B cell (primary cell): ENCODE results near the gene MYOD1. TPM values are rescaled to one million over a fixed set of nuclear protein-coding genes. Genes with fewer than 3 reads are reported as not detected.

Experiments
- ATAC-seq: fragments of 200-7000 bp; cut with Tn5 transposase; one replicate; pipeline ENCODE4 v1.10.0; 2021; ENCODE audit warnings: low read depth, mild to moderate bottlenecking, moderate number of reproducible peaks, moderate library complexity
- CTCF ChIA-PET: fragments of 350-600 bp; sonication (Branson Sonifier 250); formaldehyde crosslinking; loops from one replicate; lab custom pipeline; 2021; ENCODE audit warnings: antibody characterized with exemption, inconsistent platforms; lab: Charles Lee
- POLR2A ChIA-PET: fragments of 350-600 bp; sonication (Branson Sonifier 250); formaldehyde crosslinking; loops from one replicate; lab custom pipeline; 2021; ENCODE audit warnings: antibody characterized with exemption; lab: Charles Lee
- DNase-seq: peaks from one replicate; pipeline ENCODE4 v3.0.0; 2013
- H2AFZ ChIP-seq: 2 replicates; pipeline ENCODE4 v1.6.1; 2012; ENCODE audit warnings: mild to moderate bottlenecking, low read depth, low read length; ENCODE audit not compliant: insufficient read depth, poor library complexity, severe bottlenecking
- H3K27ac ChIP-seq, 2 donors: 1 replicate in 1 of 2; 2 replicates in 1 of 2; pipeline ENCODE4 v1.5.1; 2012 to 2013; ENCODE audit warnings: low read length in 2 of 2, mild to moderate bottlenecking in 2 of 2, moderate library complexity in 1 of 2
- H3K27me3 ChIP-seq, 4 experiments: fragments of 200-600 bp in 1 of 4; sonication (generic) in 1 of 4; replicated peaks in 1 of 4; 1 replicate in 2 of 4; 2 replicates in 2 of 4; pipeline versions ENCODE4 v1.6.1 to v1.7.0; 2013 to 2016; ENCODE audit warnings: low read length in 3 of 4, mild to moderate bottlenecking in 2 of 4, mixed read lengths in 1 of 4, moderate library complexity in 1 of 4; ENCODE audit not compliant: insufficient read depth in 4 of 4, control insufficient read depth in 3 of 4; ENCODE audit errors: control extremely low read depth in 1 of 4
- H3K36me3 ChIP-seq, 2 experiments: replicated peaks in 1 of 2; 1 replicate in 1 of 2; 2 replicates in 1 of 2; pipeline versions ENCODE4 v1.6.1 to v1.7.1; 2013; ENCODE audit warnings: low read length in 1 of 2; ENCODE audit not compliant: insufficient read depth in 2 of 2, control insufficient read depth in 1 of 2; ENCODE audit errors: control extremely low read depth in 1 of 2, extremely low read depth in 1 of 2
- H3K4me1 ChIP-seq, 2 donors: fragments of 200-600 bp in 1 of 2; sonication (generic) in 1 of 2; 1 replicate in 1 of 2; 2 replicates in 1 of 2; pipeline versions ENCODE4 v1.5.1 to v1.6.1; 2013 to 2017; ENCODE audit warnings: low read length in 2 of 2; ENCODE audit not compliant: control insufficient read depth in 2 of 2, insufficient read depth in 2 of 2
- H3K4me2 ChIP-seq: replicated peaks from 2 replicates; pipeline ENCODE3; 2012; ENCODE audit warnings: mild to moderate bottlenecking, low read depth, low read length; ENCODE audit not compliant: poor library complexity, severe bottlenecking
- H3K4me3 ChIP-seq, 5 experiments: fragments of 200-600 bp in 1 of 5; sonication (generic) in 1 of 5; 1 replicate in 3 of 5; 2 replicates in 2 of 5; pipeline versions ENCODE4 v1.5.1 to v1.7.0; 2011 to 2016; ENCODE audit warnings: low read length in 4 of 5, mild to moderate bottlenecking in 4 of 5, low read depth in 2 of 5, control low read depth in 1 of 5, moderate library complexity in 1 of 5; ENCODE audit not compliant: insufficient read depth in 1 of 5; ENCODE audit errors: control extremely low read depth in 1 of 5, extremely low read depth in 1 of 5
- H3K79me2 ChIP-seq: fragments of 200-600 bp; sonication (generic); one replicate; pipeline ENCODE4 v1.6.0; 2016; ENCODE audit warnings: low read length; ENCODE audit not compliant: control insufficient read depth, insufficient read depth
- H3K9ac ChIP-seq: fragments of 200-600 bp; sonication (generic); 2 replicates; pipeline ENCODE4 v1.6.1; 2017; ENCODE audit warnings: mild to moderate bottlenecking, low read length, moderate library complexity
- H3K9me3 ChIP-seq, 3 donors: one replicate each; pipeline versions ENCODE4 v1.6.1 to v1.7.1; 2013; ENCODE audit warnings: low read length in 2 of 3; ENCODE audit not compliant: control insufficient read depth in 2 of 3, insufficient read depth in 1 of 3; ENCODE audit errors: control extremely low read depth in 1 of 3
- H4K20me1 ChIP-seq: 2 replicates; pipeline ENCODE4 v1.6.0; 2012; ENCODE audit warnings: mild to moderate bottlenecking, low read length; ENCODE audit not compliant: insufficient read depth, control insufficient read depth, poor library complexity, severe bottlenecking
- H3K27ac Mint-ChIP-seq: one replicate; pipeline ENCODE4 v1.8.0; 2021; ENCODE audit warnings: mixed read lengths
- H3K27me3 Mint-ChIP-seq: one replicate; pipeline ENCODE4 v1.8.0; 2021; ENCODE audit warnings: mixed read lengths
- H3K4me1 Mint-ChIP-seq: one replicate; pipeline ENCODE4 v1.8.0; 2021; ENCODE audit warnings: mixed read lengths
- H3K4me3 Mint-ChIP-seq: one replicate; pipeline ENCODE4 v1.8.0; 2021; ENCODE audit warnings: mixed read lengths
- H3K9me3 Mint-ChIP-seq: one replicate; pipeline ENCODE4 v1.8.0; 2022; ENCODE audit warnings: mixed read lengths; ENCODE audit not compliant: insufficient read depth
- CTCF ChIP-seq: fragments of 200-600 bp; IDR thresholded peaks from one replicate; pipeline ENCODE4 v1.8.0; 2022; ENCODE audit warnings: antibody characterized with exemption, mild to moderate bottlenecking
- EZH2 ChIP-seq: IDR thresholded peaks from 2 replicates; pipeline ENCODE4 v1.6.1; 2012; ENCODE audit warnings: borderline replicate concordance, low read depth, mild to moderate bottlenecking, moderate library complexity, low read length; ENCODE audit not compliant: insufficient read depth, poor library complexity, severe bottlenecking
- WGBS: methylation state at CpG from one replicate; pipeline ENCODE4 v1.1.5; 2013; ENCODE audit warnings: missing lambda C conversion rate; ENCODE audit not compliant: insufficient coverage; 5-methylcytosine and 5-hydroxymethylcytosine counted together
- intact Hi-C: fragments of 100-400 bp; cut with micrococcal nuclease; formaldehyde crosslinking; loops from one replicate; pipeline ENCODE4 v1.10.0; 2022
- polyA plus RNA-seq: library from polyadenylated mRNA; depleted of rRNA; stranded (reverse); fragments of >200 nt; gene quantifications from 2 replicates; pipeline ENCODE4 v1.2.3, GENCODE V29; 2012
- total RNA-seq, 2 donors: library from RNA; stranded (reverse); fragments of 120-200 nt in 1 of 2; gene quantifications; 1 replicate in 1 of 2; 2 replicates in 1 of 2; pipeline versions ENCODE4 v1.2.3 to v1.2.4, GENCODE V29; 2013 to 2022

The MYOD1 gene
- total and polyA plus RNA-seq, 2 donors (not counting 1 experiment from before 2014, with no cell fraction given) = not detected

GRCh38 chr11:17767914-17768313, 48.5 kb downstream of the MYOD1 start:
- H3K4me3 ChIP-seq = no peak overlapping the region
- no peaks in the 10 kb centered on the region for H3K27me3 ChIP-seq
- no peak overlapping the region for H3K9ac ChIP-seq
- ChIA-PET CTCF (no interaction called here), POLR2A (no interaction called here)
- Mint-ChIP-seq H3K9me3 (no peaks in the 10 kb centered on the region), H3K27me3 (peaks cover 10% of the 10 kb centered on the region), H3K4me3 (no peak overlapping the region), H3K27ac (no peak overlapping the region), H3K4me1 (no peaks in the 10 kb centered on the region)
- TF ChIP-seq CTCF = no peak
- TF ChIP-seq EZH2 = no peak
- H2AFZ ChIP-seq = no peak overlapping the region
- intact Hi-C loops = no loop called here
- no peaks in the 10 kb centered on the region for H3K4me1 ChIP-seq
- H3K4me2 ChIP-seq = no peak overlapping the region
- ATAC-seq = no peak
- no peaks in the 10 kb centered on the region for H3K36me3 ChIP-seq
- H3K79me2 ChIP-seq = no peaks in the 10 kb centered on the region
- H3K27ac ChIP-seq = no peak overlapping the region
- DNase-seq = no peak
- peaks cover 0 to 4% (median 0%) of the 10 kb centered on the region in 3 donors for H3K9me3 ChIP-seq
- H4K20me1 ChIP-seq = no peaks in the 10 kb centered on the region
- 49% methylated on average over 2 of the region's 2 CpGs for WGBS

GRCh38 chr11:17768547-17768946, 49.2 kb downstream of the MYOD1 start:
- TF ChIP-seq EZH2 (no peak), CTCF (no peak)
- intact Hi-C loops = no loop called here
- ChIA-PET POLR2A (no interaction called here), CTCF (no interaction called here)
- no peak overlapping the region for H2AFZ ChIP-seq
- H4K20me1 ChIP-seq = no peaks in the 10 kb centered on the region
- peaks cover 0 to 4% (median 0%) of the 10 kb centered on the region in 3 donors for H3K9me3 ChIP-seq
- H3K36me3 ChIP-seq = no peaks in the 10 kb centered on the region
- H3K27ac Mint-ChIP-seq = no peak overlapping the region
- H3K9ac ChIP-seq = no peak overlapping the region
- no peaks in the 10 kb centered on the region for H3K27me3 ChIP-seq
- H3K27me3 Mint-ChIP-seq = peaks cover 10% of the 10 kb centered on the region
- H3K4me1 ChIP-seq = no peaks in the 10 kb centered on the region
- H3K79me2 ChIP-seq = no peaks in the 10 kb centered on the region
- ATAC-seq = no peak
- H3K4me1 Mint-ChIP-seq = no peaks in the 10 kb centered on the region
- no peaks in the 10 kb centered on the region for H3K9me3 Mint-ChIP-seq
- 91% methylated on average over 5 of the region's 7 CpGs for WGBS
- H3K4me3 ChIP-seq = no peak overlapping the region
- no peak for DNase-seq
- H3K4me2 ChIP-seq = no peak overlapping the region
- H3K4me3 Mint-ChIP-seq = no peak overlapping the region
- no peak overlapping the region for H3K27ac ChIP-seq
